ENCODE measurements around the gene TMEM198. TPM values are rescaled to one million over a fixed set of nuclear protein-coding genes. Genes with fewer than 3 reads are reported as not detected.

The TMEM198 gene
- total RNA-seq, 2 experiments from 2014 or later: 0.95 to 1.0 TPM

GRCh38 chr2:219598308-219599078, 54.7 kb downstream of the TMEM198 start:
- ChIA-PET CTCF (interaction anchor here (0.9 to 2.9 kb wide), 2 partner anchors 38 to 56 kb away, joined by 3 to 21 read pairs; partner anchors contain the start of genes CHPF and TMEM198), POLR2A (interaction anchor here (0.6 to 1.2 kb wide), 2 partner anchors 14 to 27 kb away, joined by 3 read pairs; partner anchors contain the start of gene OBSL1)
- Mint-ChIP-seq H3K9me3 (no peaks in the 10 kb centered on the region), H3K4me3 (peak overlapping the region; percentile 96), H3K4me1 (peaks cover 24% of the 10 kb centered on the region), H3K27me3 (peaks cover 3% of the 10 kb centered on the region), H3K36me3 (ENCODE audit: low read depth) (no peaks in the 10 kb centered on the region), H3K27ac (peak overlapping the region; percentile 89)
- no peak for DNase-seq

Other genes starting within 250 kb of the TMEM198 start
- gene PTPRN, start 234.6 kb upstream of the TMEM198 start, total RNA-seq: under 1 TPM; 0.28 to 0.33 TPM
- gene RESP18, start 211.3 kb upstream of the TMEM198 start, total RNA-seq: not detected
- gene DNPEP, start 156.1 kb upstream of the TMEM198 start, total RNA-seq: 10 to 100 TPM; 40.1 to 44.4 TPM
- not detected for gene DES, start 125.7 kb upstream of the TMEM198 start, total RNA-seq
- 1 to 10 TPM in 1 of 2 experiments, under 1 TPM in 1; 0.20 to 1.1 TPM for gene SPEG, start 109.2 kb upstream of the TMEM198 start, total RNA-seq
- gene GMPPA, start 45.1 kb upstream of the TMEM198 start, total RNA-seq: 10 to 100 TPM; 41.0 to 42.3 TPM
- under 1 TPM in 1 of 2 experiments, not detected in 1; 0.13 TPM for gene ASIC4, start 29.5 kb upstream of the TMEM198 start, total RNA-seq
- 10 to 100 TPM; 14.5 to 14.9 TPM for gene CHPF, start 219 bp upstream of the TMEM198 start, total RNA-seq
- not detected for gene OBSL1, start 27.5 kb downstream of the TMEM198 start, total RNA-seq
- gene INHA, start 28.3 kb downstream of the TMEM198 start, total RNA-seq: not detected
- 10 to 100 TPM; 28.4 to 31.5 TPM for gene STK11IP, start 53.8 kb downstream of the TMEM198 start, total RNA-seq
- gene SLC4A3, start 83.6 kb downstream of the TMEM198 start, total RNA-seq: not detected

Data from activated CD4-positive, alpha-beta memory T cell treated with anti-CD3 and anti-CD28 coated beads, Interleukin-2, amount 10 ng/mL, durations not matched to agents 7 days and 5 days (primary cell).